Hepatocyte (in vitro differentiated cells): Measurements from ENCODE around the gene CAMK2G.

ENCODE experiments used
- CTCF ChIP-seq: fragments of 200-600 bp; sonication (generic); IDR thresholded peaks from 2 replicates; pipeline ENCODE4 v1.5.1; 2016; ENCODE audit warnings: antibody characterized with exemption, mild to moderate bottlenecking; ENCODE audit not compliant: poor library complexity
- EZH2 ChIP-seq: fragments of 200-600 bp; sonication (generic); IDR thresholded peaks from 2 replicates; pipeline ENCODE4 v1.6.1; 2016; ENCODE audit warnings: antibody characterized with exemption, mild to moderate bottlenecking, borderline replicate concordance
- EZH2phosphoT487 ChIP-seq: fragments of 200-600 bp; sonication (generic); IDR thresholded peaks from one replicate; pipeline ENCODE4 v1.6.1; 2018; ENCODE audit warnings: antibody characterized with exemption, mild to moderate bottlenecking, low read depth, moderate library complexity; ENCODE audit not compliant: unreplicated experiment, severe bottlenecking

GRCh38 chr10:73902351-73902750 is 28.0 kb upstream of the CAMK2G start:
- TF ChIP-seq CTCF (no peak), EZH2 (no peak), EZH2phosphoT487 (no peak)
